Parathyroid adenoma (tissue), 2 donors: ENCODE results near the gene ZNF143.

ENCODE experiments used
- H2AFZ ChIP-seq: fragments of 300-600 bp; sonication (generic); one replicate; pipeline ENCODE4 v1.7.0; 2017; ENCODE audit warnings: antibody characterized with exemption, mild to moderate bottlenecking
- H3K27ac ChIP-seq: fragments of 300-600 bp; sonication (generic); one replicate; pipeline ENCODE4 v1.7.0; 2017
- H3K27me3 ChIP-seq: fragments of 300-600 bp; sonication (generic); one replicate; pipeline ENCODE4 v1.7.0; 2017; ENCODE audit warnings: low read length; ENCODE audit not compliant: control insufficient read depth, insufficient read depth
- H3K36me3 ChIP-seq: fragments of 300-600 bp; sonication (generic); one replicate; pipeline ENCODE4 v1.7.0; 2017; ENCODE audit warnings: low read length; ENCODE audit not compliant: control insufficient read depth, insufficient read depth
- H3K4me1 ChIP-seq: fragments of 300-600 bp; sonication (generic); one replicate; pipeline ENCODE4 v1.7.0; 2017; ENCODE audit warnings: control low read depth
- H3K4me2 ChIP-seq: fragments of 300-600 bp; sonication (generic); one replicate; pipeline ENCODE4 v1.7.0; 2017; ENCODE audit warnings: low read length
- H3K4me3 ChIP-seq: fragments of 300-600 bp; sonication (generic); one replicate; pipeline ENCODE4 v1.7.0; 2017; ENCODE audit warnings: low read depth, low read length
- H3K79me2 ChIP-seq: fragments of 300-600 bp; sonication (generic); one replicate; pipeline ENCODE4 v1.7.0; 2017; ENCODE audit warnings: control low read depth
- H3K9ac ChIP-seq: fragments of 300-600 bp; sonication (generic); one replicate; pipeline ENCODE4 v1.7.0; 2017; ENCODE audit warnings: mild to moderate bottlenecking
- H3K9me3 ChIP-seq: fragments of 300-600 bp; sonication (generic); one replicate; pipeline ENCODE4 v1.7.0; 2017; ENCODE audit warnings: low read length; ENCODE audit not compliant: control insufficient read depth
- TF ChIP-seq, protein P1 (sequence below): fragments of 300-600 bp; sonication (generic); IDR thresholded peaks from one replicate; pipeline ENCODE4 v1.7.0; 2017; ENCODE audit warnings: antibody characterized with exemption, mild to moderate bottlenecking
- donor health status: primary hyperparathyroidism.

ZNF143 gene

DNA sequence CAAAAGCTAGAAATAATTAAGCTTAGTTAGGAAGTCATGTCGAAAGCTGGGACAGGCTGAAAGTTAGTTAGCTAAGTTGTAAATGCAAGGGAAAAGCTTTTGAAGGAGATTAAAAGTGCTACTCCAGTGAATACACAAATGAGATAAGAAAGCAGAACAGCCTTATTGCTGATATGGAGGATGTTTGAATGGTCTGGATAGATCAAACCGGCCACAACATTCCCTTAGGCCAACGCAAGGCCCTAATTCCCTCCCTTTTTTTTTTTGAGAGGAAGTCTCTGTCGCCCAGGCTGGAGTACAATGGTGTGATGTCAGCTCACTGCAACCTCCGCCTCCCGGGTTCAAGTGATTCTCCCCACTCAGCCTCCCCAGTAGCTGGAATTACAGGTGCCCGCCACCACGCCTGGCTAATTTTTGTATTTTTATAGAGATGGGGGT, 89.4 kb downstream of the ZNF143 start:
- no peaks in the 10 kb centered on the region for H3K9me3 ChIP-seq
- TF ChIP-seq, protein P1, sequence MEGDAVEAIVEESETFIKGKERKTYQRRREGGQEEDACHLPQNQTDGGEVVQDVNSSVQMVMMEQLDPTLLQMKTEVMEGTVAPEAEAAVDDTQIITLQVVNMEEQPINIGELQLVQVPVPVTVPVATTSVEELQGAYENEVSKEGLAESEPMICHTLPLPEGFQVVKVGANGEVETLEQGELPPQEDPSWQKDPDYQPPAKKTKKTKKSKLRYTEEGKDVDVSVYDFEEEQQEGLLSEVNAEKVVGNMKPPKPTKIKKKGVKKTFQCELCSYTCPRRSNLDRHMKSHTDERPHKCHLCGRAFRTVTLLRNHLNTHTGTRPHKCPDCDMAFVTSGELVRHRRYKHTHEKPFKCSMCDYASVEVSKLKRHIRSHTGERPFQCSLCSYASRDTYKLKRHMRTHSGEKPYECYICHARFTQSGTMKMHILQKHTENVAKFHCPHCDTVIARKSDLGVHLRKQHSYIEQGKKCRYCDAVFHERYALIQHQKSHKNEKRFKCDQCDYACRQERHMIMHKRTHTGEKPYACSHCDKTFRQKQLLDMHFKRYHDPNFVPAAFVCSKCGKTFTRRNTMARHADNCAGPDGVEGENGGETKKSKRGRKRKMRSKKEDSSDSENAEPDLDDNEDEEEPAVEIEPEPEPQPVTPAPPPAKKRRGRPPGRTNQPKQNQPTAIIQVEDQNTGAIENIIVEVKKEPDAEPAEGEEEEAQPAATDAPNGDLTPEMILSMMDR, result no peak
- no peaks in the 10 kb centered on the region for H3K27me3 ChIP-seq
- H3K4me3 ChIP-seq, result no peak overlapping the region
- peak overlapping the region; percentile 27 for H3K27ac ChIP-seq
- H3K4me2 ChIP-seq, result no peak overlapping the region
- no peak overlapping the region for H3K9ac ChIP-seq
- H3K4me1 ChIP-seq, result peaks cover 7% of the 10 kb centered on the region
- no peaks in the 10 kb centered on the region for H3K79me2 ChIP-seq
- no peaks in the 10 kb centered on the region for H3K36me3 ChIP-seq
- H2AFZ ChIP-seq, result peak overlapping the region; percentile 75

DNA sequence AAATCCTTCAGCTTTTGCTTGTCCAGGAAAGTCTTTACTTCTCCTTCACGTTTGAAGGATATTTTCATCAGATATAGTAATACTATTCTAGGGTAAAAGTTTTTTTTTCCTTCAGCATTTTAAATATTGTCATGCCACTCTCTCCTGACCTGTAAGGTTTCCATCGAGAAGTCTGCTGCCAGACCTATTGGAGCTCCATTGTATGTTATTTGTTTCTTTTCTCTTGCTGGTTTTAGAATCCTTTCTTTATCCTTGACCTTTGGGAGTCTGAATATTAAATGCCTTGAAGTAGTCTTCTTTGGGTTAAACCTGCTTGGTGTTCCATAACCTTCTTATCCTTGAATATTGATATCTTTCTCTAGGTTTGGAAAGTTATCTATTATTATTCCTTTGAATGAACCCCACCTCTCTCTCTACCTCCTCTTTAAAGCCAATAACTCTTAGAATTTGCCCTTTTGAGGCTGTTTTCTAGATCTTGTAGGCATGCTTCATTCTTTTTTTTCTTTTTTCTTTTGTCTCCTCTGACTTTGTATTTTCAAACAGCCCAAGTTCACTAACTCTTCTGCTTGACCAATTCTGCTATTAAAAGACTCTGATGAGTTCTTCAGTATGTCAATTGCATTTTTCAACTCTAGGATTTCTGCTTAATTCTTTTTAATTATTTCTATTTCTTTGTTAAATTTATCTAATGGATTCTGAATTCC, 100.6 kb downstream of the ZNF143 start:
- H3K79me2 ChIP-seq, result no peaks in the 10 kb centered on the region
- H3K36me3 ChIP-seq, result no peaks in the 10 kb centered on the region
- TF ChIP-seq, protein P1, result no peak

DNA sequence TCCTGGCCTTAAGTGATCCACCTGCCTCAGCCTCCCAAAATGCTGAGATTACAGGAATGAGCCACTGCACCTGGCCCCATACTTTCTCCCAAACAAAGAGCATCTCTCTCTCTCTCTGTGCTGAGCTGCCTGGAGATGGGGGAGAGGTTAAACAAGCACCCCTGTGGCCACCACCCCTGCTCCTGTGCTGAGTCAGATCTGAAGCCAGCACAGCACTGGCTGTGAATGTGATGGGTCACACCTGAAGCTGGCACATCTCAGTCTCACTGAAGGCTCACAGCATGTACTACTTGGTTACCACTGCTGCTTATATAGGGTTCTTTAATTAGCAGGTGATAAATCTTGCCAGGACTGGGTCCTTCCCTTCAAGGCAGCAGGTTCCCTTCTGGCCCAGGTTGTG, 101.9 kb downstream of the ZNF143 start:
- Histone ChIP-seq H3K4me3 (no peak overlapping the region), H3K4me2 (no peak overlapping the region), H3K36me3 (no peaks in the 10 kb centered on the region), H3K27me3 (no peaks in the 10 kb centered on the region), H3K9ac (no peak overlapping the region), H3K4me1 (peaks cover 14% of the 10 kb centered on the region), H3K9me3 (no peaks in the 10 kb centered on the region), H3K27ac (no peak overlapping the region), H2AFZ (no peak overlapping the region), H3K79me2 (no peaks in the 10 kb centered on the region)
- TF ChIP-seq, protein P1, result no peak

More for the DNA sequence above, 100.6 kb downstream of the ZNF143 start:
- no peak overlapping the region for H3K9ac ChIP-seq
- no peak overlapping the region for H3K4me2 ChIP-seq
- peaks cover 8% of the 10 kb centered on the region for H3K4me1 ChIP-seq
- H3K27ac ChIP-seq, result no peak overlapping the region
- H3K9me3 ChIP-seq, result no peaks in the 10 kb centered on the region
- no peaks in the 10 kb centered on the region for H3K27me3 ChIP-seq
- H2AFZ ChIP-seq, result no peak overlapping the region
- no peak overlapping the region for H3K4me3 ChIP-seq

DNA sequence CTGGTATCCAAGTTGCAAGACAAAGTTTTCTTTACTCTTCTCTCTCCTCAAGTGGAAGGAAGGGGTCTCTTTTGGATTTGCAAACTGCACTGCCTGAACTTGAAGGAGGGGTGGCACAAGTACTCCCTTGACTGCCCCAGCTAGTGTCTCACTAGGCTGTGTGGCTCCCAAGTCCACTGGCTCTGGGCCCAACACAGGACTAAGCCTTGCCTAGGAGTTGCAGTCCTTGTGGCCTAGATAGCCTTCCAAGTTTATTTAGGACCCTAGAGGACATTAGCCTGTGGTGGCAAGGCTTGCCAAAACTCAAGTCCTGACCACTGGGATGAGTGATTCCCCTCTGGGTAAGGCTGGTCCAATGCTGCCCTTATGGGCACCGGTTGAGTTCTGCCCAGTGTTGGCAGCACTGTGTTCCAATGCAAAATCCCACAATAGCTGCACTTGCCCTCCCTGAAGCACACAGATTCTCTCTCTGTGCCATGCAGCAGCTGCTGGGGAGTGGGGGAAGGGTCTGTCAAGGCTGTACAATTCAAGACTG, 102.5 kb downstream of the ZNF143 start:
- Histone ChIP-seq H3K4me3 (no peak overlapping the region), H3K4me2 (no peak overlapping the region), H3K9me3 (no peaks in the 10 kb centered on the region), H3K4me1 (peaks cover 14% of the 10 kb centered on the region), H2AFZ (no peak overlapping the region), H3K36me3 (no peaks in the 10 kb centered on the region), H3K9ac (no peak overlapping the region), H3K79me2 (no peaks in the 10 kb centered on the region), H3K27ac (no peak overlapping the region), H3K27me3 (no peaks in the 10 kb centered on the region)
- TF ChIP-seq, protein P1, result no peak
